Smooth muscle cell (in vitro differentiated cells): ENCODE measurements around the gene MATK. TPM values are rescaled to one million over a fixed set of nuclear protein-coding genes. Genes with fewer than 3 reads are reported as not detected.

Experiments used
- DNase-seq: peaks from one replicate; lab custom pipeline; 2025; ENCODE audit not compliant: unreplicated experiment; lab: John Stamatoyannopoulos, UW
- H2AFZ ChIP-seq: fragments of 200-600 bp; sonication (generic); 2 replicates; pipeline ENCODE4 v1.6.0; 2016; ENCODE audit warnings: antibody characterized with exemption, low read depth, mild to moderate bottlenecking
- H3F3A ChIP-seq: fragments of 200-600 bp; sonication (generic); 2 replicates; pipeline ENCODE4 v1.6.0; 2017; ENCODE audit warnings: antibody characterized with exemption, low read depth
- H3K27ac ChIP-seq: fragments of 200-600 bp; sonication (generic); 2 replicates; pipeline ENCODE4 v1.5.1; 2016; ENCODE audit warnings: low read depth, mild to moderate bottlenecking
- H3K27me3 ChIP-seq: fragments of 200-600 bp; sonication (generic); 2 replicates; pipeline ENCODE4 v1.6.1; 2016; ENCODE audit warnings: low read depth, mild to moderate bottlenecking
- H3K36me3 ChIP-seq: fragments of 200-600 bp; sonication (generic); 2 replicates; pipeline ENCODE4 v1.5.1; 2016; ENCODE audit warnings: low read depth
- H3K4me1 ChIP-seq: fragments of 200-600 bp; sonication (generic); 2 replicates; pipeline ENCODE4 v1.5.1; 2016; ENCODE audit warnings: low read depth
- H3K4me2 ChIP-seq: fragments of 200-600 bp; sonication (generic); 2 replicates; pipeline ENCODE4 v1.6.0; 2016; ENCODE audit warnings: mild to moderate bottlenecking
- H3K4me3 ChIP-seq: fragments of 200-600 bp; sonication (generic); 2 replicates; pipeline ENCODE4 v1.5.1; 2016; ENCODE audit warnings: mild to moderate bottlenecking
- H3K79me2 ChIP-seq: fragments of 200-600 bp; sonication (generic); 2 replicates; pipeline ENCODE4 v1.6.0; 2016; ENCODE audit warnings: low read depth, mild to moderate bottlenecking
- H3K9ac ChIP-seq: fragments of 200-600 bp; sonication (generic); 2 replicates; pipeline ENCODE4 v1.6.0; 2016; ENCODE audit warnings: low read depth
- H3K9me3 ChIP-seq: fragments of 200-600 bp; sonication (generic); replicated peaks from 2 replicates; pipeline ENCODE4 v1.5.1; 2016; ENCODE audit warnings: low read depth
- H4K20me1 ChIP-seq: fragments of 200-600 bp; sonication (generic); 2 replicates; pipeline ENCODE4 v1.6.0; 2016; ENCODE audit warnings: low read depth
- CTCF ChIP-seq: fragments of 200-600 bp; sonication (generic); IDR thresholded peaks from 2 replicates; pipeline ENCODE4 v1.5.1; 2017; ENCODE audit warnings: borderline replicate concordance, mild to moderate bottlenecking, antibody characterized with exemption; ENCODE audit not compliant: insufficient read depth, poor library complexity, severe bottlenecking
- WGBS: methylation state at CpG from one replicate; pipeline ENCODE4 v1.1.7; 2016; ENCODE audit warnings: low lambda C conversion rate; 5-methylcytosine and 5-hydroxymethylcytosine counted together
- polyA plus RNA-seq: library from polyadenylated mRNA; unstranded; fragments of >200 nt; fragmentation: Nextera tagmentation; extraction: Ambion mirVana; gene quantifications from 2 replicates; pipeline ENCODE4 v1.2.1, GENCODE V29; 2016
- total RNA-seq: library from RNA; depleted of rRNA; stranded (reverse); fragments of >200 nt; gene quantifications from 2 replicates; pipeline ENCODE4 v1.2.3, GENCODE V29; 2014

MATK gene
- total and polyA plus RNA-seq, 2 experiments from 2014 or later = not detected

GRCh38 chr19:3773814-3774515 lies 12.2 kb downstream of the MATK start:
- DNase-seq = no peak
- Histone ChIP-seq H3K27me3 (no peaks in the 10 kb centered on the region), H3K4me1 (no peaks in the 10 kb centered on the region), H3K4me3 (no peak overlapping the region), H3K9ac (no peak overlapping the region), H3K27ac (no peak overlapping the region), H3K36me3 (no peaks in the 10 kb centered on the region), H3K9me3 (no peaks in the 10 kb centered on the region), H3K79me2 (no peaks in the 10 kb centered on the region), H2AFZ (no peak overlapping the region), H4K20me1 (no peaks in the 10 kb centered on the region), H3K4me2 (no peak overlapping the region), H3F3A (no peaks in the 10 kb centered on the region)
- 85% methylated on average over 12 of the region's 12 CpGs for WGBS
- no peak for TF ChIP-seq CTCF

- H4K20me1 ChIP-seq = no peaks in the 10 kb centered on the region
- no peak within 1 kb of the TSS for H3K9ac ChIP-seq
- WGBS = 85% methylated on average over 18 of the region's 23 CpGs
- no peak within 1 kb of the TSS for H3K4me2 ChIP-seq
- no peaks in the 10 kb centered on the region for H3F3A ChIP-seq
- no peak within 1 kb of the TSS for H3K27ac ChIP-seq
- H3K27me3 ChIP-seq = no peaks in the 10 kb centered on the region
- no peak for DNase-seq
- H3K9me3 ChIP-seq = no peaks in the 10 kb centered on the region
- H3K4me1 ChIP-seq = no peaks in the 10 kb centered on the region
- no peak within 1 kb of the TSS for H2AFZ ChIP-seq
- H3K4me3 ChIP-seq = no peak within 1 kb of the TSS
- H3K36me3 ChIP-seq = no peaks in the 10 kb centered on the region
- TF ChIP-seq CTCF = no peak
- H3K79me2 ChIP-seq = no peaks in the 10 kb centered on the region
Observed at GRCh38 chr19:3771906-3772455, 14.2 kb downstream of the MATK start, which contains the start of gene RAX2. TSS of gene RAX2 (minus strand) at chr19:3772228. CDS start at chr19:3771742, 486 bp downstream.

DNA sequence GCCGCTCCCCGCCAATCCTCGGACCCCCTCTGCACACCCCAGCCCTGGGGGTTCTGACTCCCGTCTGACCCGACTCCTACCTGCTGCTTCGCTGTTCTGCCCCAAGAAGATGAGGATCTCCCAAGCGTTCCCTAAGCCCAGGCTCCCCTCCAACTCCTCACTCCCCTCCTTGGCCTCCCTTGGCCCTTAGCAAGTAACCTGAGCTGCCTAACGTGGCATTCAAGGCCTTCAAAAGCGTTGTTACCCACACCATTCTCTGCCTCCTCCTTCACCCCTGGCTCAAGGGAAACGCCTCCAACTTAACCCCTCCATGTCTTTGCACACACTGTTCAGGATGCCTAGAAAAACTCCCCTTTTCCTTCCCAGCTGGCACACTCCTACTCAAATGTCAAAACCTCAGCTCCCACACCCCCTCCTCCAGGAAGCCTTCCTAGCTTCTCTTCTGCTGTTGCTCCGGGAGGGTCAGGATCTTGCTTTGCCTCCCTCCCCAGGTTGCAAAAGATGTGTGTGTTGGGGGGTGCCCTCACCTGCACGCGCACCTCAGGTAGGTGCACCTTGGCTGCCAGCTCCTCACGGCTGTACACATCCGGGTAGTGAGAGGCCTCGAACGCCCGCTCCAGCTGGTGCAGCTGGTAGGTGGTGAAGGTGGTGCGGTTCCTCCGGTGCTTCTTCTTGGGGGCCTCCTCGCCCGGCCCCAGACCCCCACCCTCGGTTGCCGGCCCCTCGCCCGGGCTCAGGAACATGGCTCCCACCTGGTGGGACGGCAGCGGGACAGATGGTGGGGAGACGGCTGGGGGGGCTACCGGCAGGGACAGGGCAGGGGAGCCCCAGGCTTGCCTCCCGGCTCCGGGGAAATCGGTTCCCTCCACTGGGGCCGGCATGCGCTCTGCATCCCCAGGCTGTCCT lies 14.9 kb downstream of the MATK start:
- Histone ChIP-seq H3K27ac (no peak overlapping the region), H3K4me3 (no peak overlapping the region), H3K27me3 (no peaks in the 10 kb centered on the region), H3F3A (no peaks in the 10 kb centered on the region), H3K79me2 (no peaks in the 10 kb centered on the region), H3K4me1 (no peaks in the 10 kb centered on the region), H3K9me3 (no peaks in the 10 kb centered on the region), H3K4me2 (no peak overlapping the region), H3K9ac (no peak overlapping the region), H2AFZ (no peak overlapping the region), H4K20me1 (no peaks in the 10 kb centered on the region), H3K36me3 (no peaks in the 10 kb centered on the region)
- no peak for TF ChIP-seq CTCF
- no peak for DNase-seq
- 89% methylated on average over 26 of the region's 35 CpGs for WGBS
